Osteoblast (primary cell): ENCODE measurements around the gene SHROOM3. TPM values are rescaled to one million over a fixed set of nuclear protein-coding genes. Genes with fewer than 3 reads are reported as not detected.

ENCODE experiments used
- DNase-seq: peaks from one replicate; pipeline ENCODE4 v3.0.0; 2011; ENCODE audit warnings: low spot score, mixed read lengths; ENCODE audit not compliant: insufficient read length; ENCODE audit errors: missing footprints
- H2AFZ ChIP-seq: 2 replicates; pipeline ENCODE4 v1.6.0; 2011; ENCODE audit warnings: mild to moderate bottlenecking, low read length
- H3K27ac ChIP-seq: 2 replicates; pipeline ENCODE4 v1.5.1; 2011; ENCODE audit warnings: mild to moderate bottlenecking, low read depth, low read length, moderate library complexity
- H3K27me3 ChIP-seq: 2 replicates; pipeline ENCODE4 v1.6.0; 2012; ENCODE audit warnings: mild to moderate bottlenecking, control low read depth, inconsistent platforms, low read length, moderate library complexity; ENCODE audit not compliant: insufficient read depth
- H3K36me3 ChIP-seq: 2 replicates; pipeline ENCODE4 v1.5.1; 2011; ENCODE audit warnings: mild to moderate bottlenecking, low read length, control low read depth, moderate library complexity; ENCODE audit not compliant: insufficient read depth
- H3K4me1 ChIP-seq: 2 replicates; pipeline ENCODE4 v1.5.1; 2011; ENCODE audit warnings: mild to moderate bottlenecking, low read length, control low read depth, moderate library complexity; ENCODE audit not compliant: insufficient read depth
- H3K4me2 ChIP-seq: 2 replicates; pipeline ENCODE4 v1.6.0; 2011; ENCODE audit warnings: mild to moderate bottlenecking, low read length; ENCODE audit not compliant: insufficient read depth
- H3K4me3 ChIP-seq: fragments of 200-600 bp; sonication (generic); 3 replicates; pipeline ENCODE4 v1.5.1; 2012; ENCODE audit warnings: mild to moderate bottlenecking, low read length, inconsistent platforms; ENCODE audit not compliant: insufficient read depth
- H3K79me2 ChIP-seq: 2 replicates; pipeline ENCODE4 v1.6.0; 2012; ENCODE audit warnings: mild to moderate bottlenecking, low read length, control low read depth, inconsistent platforms; ENCODE audit not compliant: insufficient read depth
- H3K9me3 ChIP-seq: 2 replicates; pipeline ENCODE4 v1.5.1; 2011; ENCODE audit warnings: low read depth, low read length, control low read depth
- H4K20me1 ChIP-seq: 2 replicates; pipeline ENCODE4 v1.6.0; 2012; ENCODE audit warnings: mild to moderate bottlenecking, low read length, control low read depth; ENCODE audit not compliant: insufficient read depth
- total RNA-seq: library from RNA; depleted of rRNA; stranded (reverse); fragments of >200 nt; gene quantifications from 2 replicates; pipeline ENCODE4 v1.2.3, GENCODE V29; 2012
- TF ChIP-seq, protein P1 (sequence below): IDR thresholded peaks from 2 replicates; pipeline ENCODE4 v1.5.1; 2011; ENCODE audit warnings: mild to moderate bottlenecking, low read depth, low read length, moderate library complexity; ENCODE audit errors: extremely low read depth

Gene SHROOM3
- total RNA-seq, 1 donor: 9.8 TPM

DNA sequence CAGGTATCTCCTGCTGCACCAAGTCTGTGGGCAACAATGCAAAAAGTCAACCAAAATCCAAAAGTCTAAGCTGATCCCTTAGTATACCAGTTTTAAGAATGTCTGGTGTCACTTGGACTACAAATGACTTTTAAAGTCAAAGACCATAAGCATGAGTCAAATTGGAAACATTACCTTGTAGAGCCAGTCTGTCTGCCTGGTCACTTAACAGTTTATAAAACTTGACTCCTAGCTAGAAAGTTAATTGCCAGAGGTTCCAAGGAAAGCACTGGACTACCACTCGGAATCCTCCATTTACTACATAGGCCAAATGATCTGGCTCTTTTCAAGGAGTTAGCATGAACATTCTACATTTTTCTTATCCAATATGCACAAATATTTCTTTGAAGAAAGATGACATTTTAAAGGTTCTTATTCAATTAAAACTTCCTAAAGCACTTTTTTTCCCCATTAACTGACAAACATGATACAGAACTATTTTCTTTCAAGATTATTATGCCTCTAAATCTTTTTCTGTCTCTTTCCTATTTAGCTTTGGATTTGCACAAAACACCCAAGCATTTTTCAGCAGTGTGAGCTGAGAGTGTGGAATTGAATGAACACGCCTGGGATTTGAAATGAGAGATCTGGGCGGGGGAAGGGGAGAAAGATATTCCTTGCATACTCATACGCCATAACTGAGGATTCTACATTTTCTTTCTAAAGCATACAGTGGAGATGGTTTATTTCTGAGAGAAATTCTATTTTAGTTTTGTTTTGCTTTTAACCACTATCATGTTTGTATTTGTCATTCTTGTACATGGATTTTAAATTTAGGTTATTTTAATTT, 188.4 kb downstream of the SHROOM3 start:
- Histone ChIP-seq H3K4me1 (peaks cover 31% of the 10 kb centered on the region), H3K27ac (peak overlapping the region; percentile 88), H2AFZ (no peak overlapping the region), H3K4me2 (peak overlapping the region; percentile 71), H3K4me3 (no peak overlapping the region), H3K27me3 (no peaks in the 10 kb centered on the region), H3K79me2 (no peaks in the 10 kb centered on the region), H3K9me3 (no peaks in the 10 kb centered on the region), H4K20me1 (no peaks in the 10 kb centered on the region), H3K36me3 (no peaks in the 10 kb centered on the region)
- DNase-seq: peak; percentile 48
- TF ChIP-seq, protein P1, sequence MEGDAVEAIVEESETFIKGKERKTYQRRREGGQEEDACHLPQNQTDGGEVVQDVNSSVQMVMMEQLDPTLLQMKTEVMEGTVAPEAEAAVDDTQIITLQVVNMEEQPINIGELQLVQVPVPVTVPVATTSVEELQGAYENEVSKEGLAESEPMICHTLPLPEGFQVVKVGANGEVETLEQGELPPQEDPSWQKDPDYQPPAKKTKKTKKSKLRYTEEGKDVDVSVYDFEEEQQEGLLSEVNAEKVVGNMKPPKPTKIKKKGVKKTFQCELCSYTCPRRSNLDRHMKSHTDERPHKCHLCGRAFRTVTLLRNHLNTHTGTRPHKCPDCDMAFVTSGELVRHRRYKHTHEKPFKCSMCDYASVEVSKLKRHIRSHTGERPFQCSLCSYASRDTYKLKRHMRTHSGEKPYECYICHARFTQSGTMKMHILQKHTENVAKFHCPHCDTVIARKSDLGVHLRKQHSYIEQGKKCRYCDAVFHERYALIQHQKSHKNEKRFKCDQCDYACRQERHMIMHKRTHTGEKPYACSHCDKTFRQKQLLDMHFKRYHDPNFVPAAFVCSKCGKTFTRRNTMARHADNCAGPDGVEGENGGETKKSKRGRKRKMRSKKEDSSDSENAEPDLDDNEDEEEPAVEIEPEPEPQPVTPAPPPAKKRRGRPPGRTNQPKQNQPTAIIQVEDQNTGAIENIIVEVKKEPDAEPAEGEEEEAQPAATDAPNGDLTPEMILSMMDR: no peak

DNA sequence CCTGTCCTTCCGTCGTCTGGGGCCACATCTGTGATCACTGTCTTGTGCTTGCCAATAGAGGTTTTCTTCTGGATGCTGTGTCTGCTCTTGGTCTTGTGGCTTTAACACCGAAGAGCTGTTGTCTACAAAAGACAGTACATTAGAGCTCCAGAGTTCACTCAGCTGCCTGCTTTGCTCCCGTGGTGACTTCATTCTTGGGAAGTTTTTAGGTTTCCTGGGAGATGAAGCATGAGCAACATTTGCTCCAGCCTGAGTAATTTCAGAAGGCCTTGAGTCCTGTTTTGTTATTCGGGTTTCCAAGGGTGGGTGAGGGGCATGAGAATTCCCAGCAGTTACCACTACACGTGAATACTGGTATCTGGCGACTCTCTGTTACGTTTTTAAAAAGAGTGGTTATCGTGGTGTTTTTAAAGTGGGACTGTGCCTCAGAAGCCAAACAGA, 189.2 kb downstream of the SHROOM3 start:
- H3K4me1 ChIP-seq: peaks cover 31% of the 10 kb centered on the region
- TF ChIP-seq, protein P1: no peak
- H3K4me2 ChIP-seq: peak overlapping the region; percentile 71
- H3K9me3 ChIP-seq: no peaks in the 10 kb centered on the region
- H3K27me3 ChIP-seq: no peaks in the 10 kb centered on the region
- no peaks in the 10 kb centered on the region for H4K20me1 ChIP-seq
- peak overlapping the region; percentile 52 for H2AFZ ChIP-seq
- DNase-seq: peak; percentile 90
- H3K79me2 ChIP-seq: no peaks in the 10 kb centered on the region
- no peaks in the 10 kb centered on the region for H3K36me3 ChIP-seq
- peak overlapping the region; percentile 33 for H3K4me3 ChIP-seq
- H3K27ac ChIP-seq: peak overlapping the region; percentile 88

DNA sequence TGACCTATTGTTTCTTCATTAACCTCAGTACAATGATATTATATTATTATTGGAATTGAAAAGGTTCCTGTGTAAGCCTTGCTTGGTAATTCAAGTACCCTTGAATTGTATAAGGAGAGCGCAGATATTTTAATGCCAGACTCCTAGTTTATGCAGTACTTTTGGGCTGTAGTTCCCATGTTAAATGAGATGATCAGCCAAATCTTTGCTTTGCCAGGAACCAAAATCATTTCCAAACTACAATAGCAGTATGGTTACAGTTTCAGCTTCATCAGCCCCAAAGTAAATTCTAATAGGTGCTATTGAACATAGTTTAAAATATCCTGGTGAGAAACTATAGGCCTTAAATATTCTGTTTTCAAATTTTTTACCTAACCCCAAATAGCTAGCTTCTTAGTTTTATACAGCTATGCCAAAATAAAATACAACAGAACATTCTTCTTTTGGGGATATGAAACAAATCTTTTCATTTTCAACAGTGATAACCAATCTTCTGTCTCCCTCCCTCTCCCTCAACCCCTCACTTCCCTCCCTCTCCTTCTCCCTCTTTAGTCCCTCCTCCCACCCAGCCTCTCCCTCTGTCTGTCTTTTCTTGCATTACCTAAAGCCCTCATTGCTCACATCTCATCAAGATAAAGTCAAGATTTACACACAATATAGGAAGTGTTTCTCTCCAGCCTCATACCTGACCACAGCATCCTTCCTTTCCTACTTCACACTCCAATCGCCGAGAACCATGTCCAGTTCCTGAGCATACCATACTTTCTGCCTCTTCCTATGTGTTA, 190.1 kb downstream of the SHROOM3 start:
- no peaks in the 10 kb centered on the region for H3K36me3 ChIP-seq
- TF ChIP-seq, protein P1: no peak
- peaks cover 31% of the 10 kb centered on the region for H3K4me1 ChIP-seq
- H3K4me2 ChIP-seq: peak overlapping the region; percentile 71
- DNase-seq: no peak
- H3K27ac ChIP-seq: peak overlapping the region; percentile 88
- H3K27me3 ChIP-seq: no peaks in the 10 kb centered on the region
- no peaks in the 10 kb centered on the region for H3K79me2 ChIP-seq
- H2AFZ ChIP-seq: peak overlapping the region; percentile 8
- no peak overlapping the region for H3K4me3 ChIP-seq
- H3K9me3 ChIP-seq: no peaks in the 10 kb centered on the region
- H4K20me1 ChIP-seq: no peaks in the 10 kb centered on the region
